ENCODE data around the gene GRK5. TPM values are rescaled to one million over a fixed set of nuclear protein-coding genes. Genes with fewer than 3 reads are reported as not detected.
A peak's percentile ranks its signal among the peaks of the same experiment; 100 is the strongest.

The GRK5 gene
- total RNA-seq, 1 donor from 2014 or later, result 21.3 TPM

GRCh38 chr10:119189811-119190282 is 17.5 kb upstream of the GRK5 start:
- Mint-ChIP-seq H3K4me1 (peaks cover 14% of the 10 kb centered on the region), H3K27me3 (no peaks in the 10 kb centered on the region), H3K27ac (no peak overlapping the region), H3K4me3 (no peak overlapping the region), H3K9me3 (no peaks in the 10 kb centered on the region), H3K36me3 (ENCODE audit: low read depth) (no peaks in the 10 kb centered on the region)
- peak; percentile 31 for ATAC-seq (ENCODE audit: low read depth)
- ChIA-PET POLR2A (interaction anchor here (1.3 kb wide), 1 partner anchor 10 kb away, joined by 4 read pairs; no protein-coding TSS in a partner anchor), CTCF (interaction anchor here (0.6 to 3.1 kb wide), 4 partner anchors 9 to 413 kb away, joined by 3 to 12 read pairs (median 4); no protein-coding TSS in a partner anchor)
- TF ChIP-seq CTCF (IDR thresholded peaks at IDR 0.05), result no peak
- intact Hi-C loops (cut with micrococcal nuclease), result no loop called here
- no peak for DNase-seq

GRCh38 chr10:119190353-119190752 is 17.0 kb upstream of the GRK5 start:
- Mint-ChIP-seq H3K9me3 (no peaks in the 10 kb centered on the region), H3K27ac (no peak overlapping the region), H3K36me3 (ENCODE audit: low read depth) (no peaks in the 10 kb centered on the region), H3K27me3 (no peaks in the 10 kb centered on the region), H3K4me1 (peaks cover 14% of the 10 kb centered on the region), H3K4me3 (no peak overlapping the region)
- DNase-seq, result no peak
- POLR2A ChIA-PET, result no interaction called here
- TF ChIP-seq CTCF (IDR thresholded peaks at IDR 0.05), result no peak
- intact Hi-C loops (cut with micrococcal nuclease), result no loop called here
- ATAC-seq (ENCODE audit: low read depth), result no peak
- CTCF ChIA-PET, result interaction anchor here (1.6 to 3.1 kb wide), 2 partner anchors 9 to 13 kb away, joined by 4 to 12 read pairs; no protein-coding TSS in a partner anchor

- Mint-ChIP-seq H3K36me3 (ENCODE audit: low read depth) (no peaks in the 10 kb centered on the region), H3K4me3 (no peak overlapping the region), H3K9me3 (no peaks in the 10 kb centered on the region), H3K27ac (no peak overlapping the region), H3K27me3 (no peaks in the 10 kb centered on the region), H3K4me1 (peaks cover 14% of the 10 kb centered on the region)
- no peak for DNase-seq
- no peak for ATAC-seq (ENCODE audit: low read depth)
- CTCF ChIA-PET, result interaction anchor here (3.1 kb wide), 1 partner anchor 8 kb away, joined by 12 read pairs; no protein-coding TSS in a partner anchor
- intact Hi-C loops (cut with micrococcal nuclease), result no loop called here
- TF ChIP-seq CTCF (IDR thresholded peaks at IDR 0.05), result no peak
- POLR2A ChIA-PET, result no interaction called here
Observed at GRCh38 chr10:119190954-119191785, 16.2 kb upstream of the GRK5 start.

GRCh38 chr10:119191881-119192280 is 15.5 kb upstream of the GRK5 start:
- ChIA-PET CTCF (interaction anchor here (3.1 kb wide), 1 partner anchor 7 kb away, joined by 12 read pairs; no protein-coding TSS in a partner anchor), POLR2A (interaction anchor here (0.7 kb wide), 1 partner anchor 733 kb away, joined by 6 read pairs; no protein-coding TSS in a partner anchor)
- intact Hi-C loops (cut with micrococcal nuclease), result no loop called here
- Mint-ChIP-seq H3K27me3 (no peaks in the 10 kb centered on the region), H3K9me3 (no peaks in the 10 kb centered on the region), H3K36me3 (ENCODE audit: low read depth) (no peaks in the 10 kb centered on the region), H3K4me3 (no peak overlapping the region), H3K4me1 (peaks cover 14% of the 10 kb centered on the region), H3K27ac (no peak overlapping the region)
- TF ChIP-seq CTCF (IDR thresholded peaks at IDR 0.05), result no peak
- ATAC-seq (ENCODE audit: low read depth), result no peak
- DNase-seq, result no peak

GRCh38 chr10:119197921-119198320 is 9.4 kb upstream of the GRK5 start:
- DNase-seq (no peak), ATAC-seq (ENCODE audit: low read depth) (no peak)
- Mint-ChIP-seq H3K4me1 (peaks cover 3% of the 10 kb centered on the region), H3K27ac (no peak overlapping the region), H3K27me3 (peaks cover 3% of the 10 kb centered on the region), H3K4me3 (no peak overlapping the region), H3K36me3 (ENCODE audit: low read depth) (no peaks in the 10 kb centered on the region), H3K9me3 (no peaks in the 10 kb centered on the region)
- POLR2A ChIA-PET, result interaction anchor here (0.6 to 0.8 kb wide), 3 partner anchors 33 to 528 kb away, joined by 3 to 7 read pairs (median 3); partner anchors contain the start of genes INPP5F and SFXN4
- no peak for TF ChIP-seq CTCF (IDR thresholded peaks at IDR 0.05)
- intact Hi-C loops (cut with micrococcal nuclease), result loop anchor here (5.0 kb wide), 1 partner anchor 659 kb away; no protein-coding TSS in a partner anchor
- CTCF ChIA-PET, result interaction anchor here (0.9 to 13.0 kb wide), 11 partner anchors 8 to 345 kb away, joined by 3 to 127 read pairs (median 12); partner anchors contain the start of genes GRK5 and RGS10

Data from activated B cell treated with CpG ODN at 0.5 μM for 24 hours (primary cell).